Esophagus squamous epithelium (tissue), 4 donors: ENCODE results near the gene GMPR2.

Source experiments
- POLR2A ChIP-seq, 4 donors: fragments of 450-650 bp; IDR thresholded peaks; one replicate each; pipeline ENCODE4 v1.6.1; 2017; ENCODE audit warnings: antibody characterized with exemption in 4 of 4, mild to moderate bottlenecking in 4 of 4, moderate library complexity in 3 of 4
- TF ChIP-seq, protein P1 (sequence below), 6 experiments: fragments of 450-650 bp in 4 of 6; fragments of 200-600 bp in 2 of 6; sonication (generic) in 2 of 6; IDR thresholded peaks; one replicate each; pipeline ENCODE4 v1.5.1; 2016 to 2019; ENCODE audit warnings: antibody characterized with exemption in 6 of 6, mild to moderate bottlenecking in 4 of 6, moderate library complexity in 4 of 6

DNA sequence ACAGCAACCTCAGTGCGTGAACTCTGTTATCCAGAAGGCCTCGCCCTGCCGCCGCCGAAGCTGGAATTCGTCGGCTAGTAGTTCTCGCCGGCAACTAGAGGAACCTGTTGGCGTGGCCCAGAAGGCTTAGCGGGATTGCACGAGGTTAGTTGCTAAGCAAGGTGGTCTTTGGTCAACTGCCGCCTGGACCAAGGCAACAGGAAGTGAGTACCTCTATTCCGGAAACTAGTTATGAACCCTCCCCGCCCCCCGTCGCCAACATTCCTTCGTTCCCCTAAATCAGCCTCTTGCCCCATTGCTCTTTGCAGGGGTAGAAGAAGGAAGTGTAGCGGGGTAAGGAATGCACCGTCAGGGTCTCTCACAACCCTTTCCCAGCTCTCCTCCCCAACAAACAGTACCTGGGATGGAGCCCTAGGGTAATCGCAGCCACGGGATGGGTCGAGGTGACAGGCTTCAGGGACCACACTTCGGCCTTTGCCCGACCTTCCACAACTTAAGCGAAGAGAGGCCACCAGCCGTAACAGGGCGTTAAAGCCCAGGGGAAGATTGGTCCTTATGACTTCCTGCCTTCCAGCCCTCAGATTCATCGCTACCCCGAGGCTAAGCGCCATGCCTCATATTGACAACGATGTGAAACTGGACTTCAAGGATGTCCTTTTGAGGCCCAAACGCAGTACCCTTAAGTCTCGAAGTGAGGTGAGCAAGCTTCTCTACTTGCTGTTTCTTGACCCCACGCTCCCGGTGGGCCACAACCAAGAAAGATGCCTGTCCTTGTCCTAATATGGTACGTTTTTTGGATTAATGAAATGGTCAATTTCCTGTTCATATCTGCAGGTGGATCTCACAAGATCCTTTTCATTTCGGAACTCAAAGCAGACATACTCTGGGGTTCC lies at the start of gene GMPR2:
- TF ChIP-seq, protein P1, sequence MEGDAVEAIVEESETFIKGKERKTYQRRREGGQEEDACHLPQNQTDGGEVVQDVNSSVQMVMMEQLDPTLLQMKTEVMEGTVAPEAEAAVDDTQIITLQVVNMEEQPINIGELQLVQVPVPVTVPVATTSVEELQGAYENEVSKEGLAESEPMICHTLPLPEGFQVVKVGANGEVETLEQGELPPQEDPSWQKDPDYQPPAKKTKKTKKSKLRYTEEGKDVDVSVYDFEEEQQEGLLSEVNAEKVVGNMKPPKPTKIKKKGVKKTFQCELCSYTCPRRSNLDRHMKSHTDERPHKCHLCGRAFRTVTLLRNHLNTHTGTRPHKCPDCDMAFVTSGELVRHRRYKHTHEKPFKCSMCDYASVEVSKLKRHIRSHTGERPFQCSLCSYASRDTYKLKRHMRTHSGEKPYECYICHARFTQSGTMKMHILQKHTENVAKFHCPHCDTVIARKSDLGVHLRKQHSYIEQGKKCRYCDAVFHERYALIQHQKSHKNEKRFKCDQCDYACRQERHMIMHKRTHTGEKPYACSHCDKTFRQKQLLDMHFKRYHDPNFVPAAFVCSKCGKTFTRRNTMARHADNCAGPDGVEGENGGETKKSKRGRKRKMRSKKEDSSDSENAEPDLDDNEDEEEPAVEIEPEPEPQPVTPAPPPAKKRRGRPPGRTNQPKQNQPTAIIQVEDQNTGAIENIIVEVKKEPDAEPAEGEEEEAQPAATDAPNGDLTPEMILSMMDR (IDR thresholded peaks at IDR 0.05): no peak
- no peak for TF ChIP-seq POLR2A (IDR thresholded peaks at IDR 0.05)
